Renal cortical epithelial cell (primary cell): Measurements from ENCODE around the gene UNC45A. TPM values are rescaled to one million over a fixed set of nuclear protein-coding genes. Genes with fewer than 3 reads are reported as not detected.

Source experiments
- total RNA-seq: library from RNA; depleted of rRNA; stranded (reverse); fragments of >200 nt; gene quantifications from 2 replicates; pipeline ENCODE4 v1.2.3, GENCODE V29; 2014

The UNC45A gene
- total RNA-seq, 1 donor from 2014 or later, result 74.1 TPM

Other genes starting within 250 kb of the UNC45A start
- 0.89 and 4.3 TPM in 2 replicates for gene BLM, start 217.9 kb upstream of the UNC45A start, total RNA-seq
- gene FURIN, start 66.7 kb upstream of the UNC45A start, total RNA-seq, result 59.2 and 124 TPM in 2 replicates
- gene FES, start 50.8 kb upstream of the UNC45A start, total RNA-seq, result 3.3 and 7.1 TPM in 2 replicates
- 12.0 and 31.3 TPM in 2 replicates for gene MAN2A2, start 32.0 kb upstream of the UNC45A start, total RNA-seq
- gene HDDC3, start 2.7 kb upstream of the UNC45A start, total RNA-seq, result 13.0 and 17.1 TPM in 2 replicates
- gene RCCD1, start 19.6 kb downstream of the UNC45A start, total RNA-seq, result 10.1 and 15.7 TPM in 2 replicates
- 18.4 and 93.3 TPM in 2 replicates for gene PRC1, start 59.2 kb downstream of the UNC45A start, total RNA-seq
- 13.8 and 22.4 TPM in 2 replicates for gene VPS33B, start 87.3 kb downstream of the UNC45A start, total RNA-seq
- gene SV2B, start 165.0 kb downstream of the UNC45A start, total RNA-seq, result under 0.01 and 0.52 TPM in 2 replicates